Vagina (tissue), 2 donors: ENCODE measurements around the gene EMC8.

Experiments
- POLR2A ChIP-seq, 2 donors: fragments of 450-650 bp; IDR thresholded peaks; one replicate each; pipeline ENCODE4 v1.6.1; 2017; ENCODE audit warnings: antibody characterized with exemption in 2 of 2, mild to moderate bottlenecking in 2 of 2, moderate library complexity in 2 of 2
- TF ChIP-seq, protein P1 (sequence below), 3 experiments: fragments of 450-650 bp in 2 of 3; fragments of 200-600 bp in 1 of 3; sonication (generic) in 1 of 3; IDR thresholded peaks; one replicate each; pipeline ENCODE4 v1.5.1; 2017 to 2019; ENCODE audit warnings: antibody characterized with exemption in 3 of 3, mild to moderate bottlenecking in 2 of 3, moderate library complexity in 2 of 3

DNA sequence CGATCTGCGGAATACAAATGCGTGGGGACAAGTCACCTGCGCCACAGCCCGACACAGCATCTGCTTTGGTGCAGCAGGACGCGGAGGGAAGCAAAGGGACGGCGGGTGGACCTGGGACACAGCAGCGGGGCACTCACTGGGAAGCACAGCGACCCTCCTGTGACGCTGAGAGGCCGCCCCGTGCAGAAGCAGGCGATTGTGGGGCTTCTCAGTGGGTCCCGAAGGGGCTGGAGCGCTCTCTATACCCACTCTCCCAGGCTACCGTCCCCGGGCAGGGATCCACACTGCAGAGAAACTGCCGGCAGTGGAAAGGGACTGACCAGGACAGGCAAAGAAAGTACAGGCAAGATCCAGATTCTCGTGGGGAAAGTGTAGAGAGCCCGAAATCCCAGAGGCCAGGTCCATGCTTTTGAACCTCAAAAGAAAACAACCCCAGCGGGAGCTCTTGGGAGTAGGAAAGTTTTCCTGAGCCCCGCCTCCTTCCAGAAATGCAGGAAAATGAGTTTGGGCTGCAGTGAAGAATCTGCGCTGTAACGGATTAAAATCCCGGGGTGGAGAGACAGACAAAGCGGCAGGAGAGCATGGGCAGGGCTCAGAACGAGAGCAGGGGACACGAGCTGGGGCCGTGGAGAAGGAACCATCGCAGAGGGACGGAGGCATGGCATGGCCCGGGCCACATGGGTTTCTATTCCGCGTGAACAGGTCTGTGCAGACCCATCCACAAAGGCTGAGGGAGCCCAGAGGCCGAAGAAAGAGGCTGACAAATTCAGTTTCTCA lies 12.9 kb upstream of the EMC8 start:
- TF ChIP-seq POLR2A (IDR thresholded peaks at IDR 0.05), result no peak
- TF ChIP-seq, protein P1, sequence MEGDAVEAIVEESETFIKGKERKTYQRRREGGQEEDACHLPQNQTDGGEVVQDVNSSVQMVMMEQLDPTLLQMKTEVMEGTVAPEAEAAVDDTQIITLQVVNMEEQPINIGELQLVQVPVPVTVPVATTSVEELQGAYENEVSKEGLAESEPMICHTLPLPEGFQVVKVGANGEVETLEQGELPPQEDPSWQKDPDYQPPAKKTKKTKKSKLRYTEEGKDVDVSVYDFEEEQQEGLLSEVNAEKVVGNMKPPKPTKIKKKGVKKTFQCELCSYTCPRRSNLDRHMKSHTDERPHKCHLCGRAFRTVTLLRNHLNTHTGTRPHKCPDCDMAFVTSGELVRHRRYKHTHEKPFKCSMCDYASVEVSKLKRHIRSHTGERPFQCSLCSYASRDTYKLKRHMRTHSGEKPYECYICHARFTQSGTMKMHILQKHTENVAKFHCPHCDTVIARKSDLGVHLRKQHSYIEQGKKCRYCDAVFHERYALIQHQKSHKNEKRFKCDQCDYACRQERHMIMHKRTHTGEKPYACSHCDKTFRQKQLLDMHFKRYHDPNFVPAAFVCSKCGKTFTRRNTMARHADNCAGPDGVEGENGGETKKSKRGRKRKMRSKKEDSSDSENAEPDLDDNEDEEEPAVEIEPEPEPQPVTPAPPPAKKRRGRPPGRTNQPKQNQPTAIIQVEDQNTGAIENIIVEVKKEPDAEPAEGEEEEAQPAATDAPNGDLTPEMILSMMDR (IDR thresholded peaks at IDR 0.05), result no peak
